GM15510 (cell line): ENCODE data around the gene SCAPER.

Experiments
- POLR2A ChIP-seq: IDR thresholded peaks from 3 replicates; pipeline ENCODE4 v1.6.1; 2011; ENCODE audit warnings: borderline replicate concordance; ENCODE audit not compliant: insufficient read length; ENCODE audit errors: extremely low read depth

Gene SCAPER

DNA sequence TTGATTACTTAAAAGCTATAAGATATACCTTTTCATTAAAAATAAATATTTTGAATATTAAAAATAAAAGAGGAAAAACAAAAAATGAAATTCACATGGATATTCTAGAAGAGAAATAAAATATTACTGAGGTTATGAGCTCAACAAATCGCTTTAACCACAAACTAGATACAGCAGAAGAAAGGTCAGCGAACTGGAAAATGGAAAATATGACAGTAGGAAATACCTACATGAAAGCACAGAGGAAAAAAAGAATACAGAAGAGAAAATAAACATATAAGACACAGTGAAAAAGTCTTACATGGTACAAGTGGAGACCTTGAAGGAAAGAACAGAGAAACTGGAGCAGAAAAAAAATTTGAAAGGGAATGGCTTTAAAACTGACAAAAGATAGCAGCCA lies 33.2 kb downstream of the SCAPER start:
- TF ChIP-seq POLR2A = no peak

DNA sequence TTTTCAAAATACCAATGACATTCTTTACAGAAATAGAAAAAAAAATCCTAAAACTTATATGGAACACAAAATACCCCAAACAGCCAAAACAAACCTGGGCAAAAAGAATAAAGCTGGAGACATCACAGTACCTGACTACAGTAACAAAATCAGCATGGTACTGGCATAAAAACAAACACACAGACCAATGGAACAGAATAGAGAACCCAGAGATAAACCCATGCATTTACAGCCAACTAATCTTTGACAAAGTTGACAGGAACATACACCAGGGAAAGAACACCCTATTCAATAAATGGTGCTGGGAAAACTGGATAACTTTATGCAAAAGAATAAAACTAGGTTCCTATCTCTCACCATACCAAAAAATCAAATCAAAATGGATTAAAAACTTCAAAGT lies 36.4 kb downstream of the SCAPER start:
- TF ChIP-seq POLR2A = no peak

DNA sequence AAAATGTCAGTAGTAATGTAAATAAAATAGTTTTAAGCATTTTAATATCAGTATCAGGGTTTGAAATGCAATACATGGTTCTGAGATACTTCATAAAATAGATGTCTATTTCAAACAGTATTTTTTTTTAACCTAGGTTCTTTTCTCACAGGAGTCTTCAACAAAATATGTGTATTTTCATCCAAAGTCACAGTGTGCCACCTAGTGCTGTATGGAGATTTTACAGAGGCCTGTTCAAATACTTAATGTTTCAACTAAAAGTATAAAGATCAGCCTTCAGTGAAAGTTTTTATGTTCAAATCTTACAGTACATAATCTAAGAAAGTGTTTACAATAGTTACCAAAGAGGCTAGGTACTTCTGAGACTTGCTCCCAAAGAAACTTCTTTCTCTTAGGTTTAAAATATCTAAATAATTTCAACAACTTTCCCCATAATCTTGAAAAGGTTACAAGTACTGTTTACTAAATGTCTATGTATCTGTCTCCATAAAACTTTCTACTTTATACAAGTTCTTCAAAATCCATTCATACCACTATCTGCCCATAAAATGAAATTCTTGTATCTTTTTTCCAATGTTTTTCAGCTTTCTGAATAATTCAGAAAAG lies 38.3 kb downstream of the SCAPER start:
- no peak for TF ChIP-seq POLR2A

DNA sequence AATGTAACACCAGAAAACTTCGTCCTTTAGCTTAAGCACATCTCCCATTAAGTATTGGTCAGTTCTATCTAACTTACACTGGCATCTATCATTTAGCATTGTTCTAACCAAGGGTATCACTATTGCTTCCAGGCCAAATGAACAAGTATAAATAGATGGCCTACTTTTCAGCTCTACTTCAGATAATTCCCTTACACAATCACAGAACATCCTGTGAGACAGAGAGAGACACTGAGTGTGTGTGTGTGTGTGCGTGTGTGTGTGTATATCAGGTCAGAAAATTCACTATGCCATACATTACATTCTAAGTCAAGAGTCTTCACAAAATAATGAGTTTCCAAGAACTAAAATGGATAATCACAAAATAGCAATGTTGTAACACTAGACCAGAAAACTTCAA lies 39.1 kb downstream of the SCAPER start:
- TF ChIP-seq POLR2A = no peak

DNA sequence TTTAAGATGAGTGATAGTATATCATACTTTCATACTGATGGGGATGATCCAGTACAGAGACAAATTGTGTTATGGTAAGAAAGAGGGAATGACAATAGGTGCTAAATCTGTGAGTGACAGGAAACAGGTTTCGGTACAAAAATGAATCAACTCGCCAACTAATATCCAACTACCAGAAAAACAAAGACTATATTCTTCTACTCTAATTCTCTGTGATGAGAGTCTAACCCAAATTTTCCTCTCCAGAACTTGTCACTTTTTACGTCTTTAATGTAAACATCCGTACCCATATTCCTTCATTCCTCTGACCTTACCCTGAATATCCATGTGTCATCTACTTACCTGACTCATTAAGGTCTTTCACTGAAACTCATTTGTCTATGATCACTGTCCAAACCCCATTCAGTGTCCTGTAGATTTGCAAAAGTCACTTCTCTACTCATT lies 39.6 kb downstream of the SCAPER start:
- no peak for TF ChIP-seq POLR2A

DNA sequence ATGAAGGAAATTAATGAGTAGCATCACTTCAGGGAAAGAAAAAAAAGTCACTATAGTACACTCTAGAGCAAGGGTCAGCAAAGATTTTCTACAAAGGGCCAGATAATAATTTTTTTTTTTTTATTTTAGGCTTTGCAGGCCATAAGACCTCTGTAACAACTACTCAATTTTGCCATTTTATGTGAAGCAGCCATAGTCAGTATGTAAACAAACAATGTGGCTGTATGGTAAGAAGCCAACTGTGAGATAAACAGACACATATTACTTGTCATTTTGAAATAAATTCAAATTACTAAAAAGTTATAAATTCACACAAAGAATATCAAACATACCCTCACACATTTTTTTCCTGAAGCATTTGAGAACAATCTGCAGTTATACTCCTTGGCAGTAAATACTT lies 40.6 kb downstream of the SCAPER start:
- TF ChIP-seq POLR2A = no peak

DNA sequence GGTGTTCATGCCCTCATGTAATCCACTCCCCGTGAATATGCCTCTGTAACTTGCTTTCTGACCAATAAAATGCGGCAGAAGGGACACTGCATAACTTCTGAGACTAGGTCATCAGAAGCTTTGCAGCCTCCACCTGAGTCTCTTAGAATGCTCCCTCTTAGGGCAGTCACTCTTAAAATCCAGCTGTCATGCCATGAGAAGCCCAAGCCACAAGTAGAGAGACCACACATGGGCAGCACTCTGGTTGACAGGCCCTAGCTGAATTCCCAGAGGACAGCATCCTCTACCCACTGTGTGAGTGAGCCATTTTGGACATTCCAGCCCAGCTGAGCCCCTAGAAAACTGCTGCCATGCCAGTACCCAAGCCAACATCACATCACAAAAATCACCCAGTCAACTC lies 41.4 kb downstream of the SCAPER start:
- TF ChIP-seq POLR2A = no peak

DNA sequence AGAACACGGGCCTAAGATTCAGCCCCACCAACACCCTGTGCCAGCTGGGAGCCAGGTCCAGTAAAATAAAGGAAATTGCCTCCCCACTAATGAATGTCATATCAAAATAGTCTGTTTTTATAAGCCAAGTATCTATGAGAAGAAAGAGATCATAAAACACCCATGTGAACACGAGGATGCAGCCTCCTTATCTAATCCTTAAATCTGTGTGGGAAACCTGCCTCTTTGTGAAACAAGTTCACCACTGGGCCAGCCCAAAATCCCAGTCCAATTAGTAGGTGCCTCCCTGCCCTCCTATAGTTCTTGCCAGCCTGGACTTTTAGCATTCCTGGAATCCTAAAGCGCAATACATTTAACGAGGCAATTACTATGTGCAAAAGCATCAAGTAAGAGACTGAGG lies 42.0 kb downstream of the SCAPER start:
- TF ChIP-seq POLR2A = no peak

DNA sequence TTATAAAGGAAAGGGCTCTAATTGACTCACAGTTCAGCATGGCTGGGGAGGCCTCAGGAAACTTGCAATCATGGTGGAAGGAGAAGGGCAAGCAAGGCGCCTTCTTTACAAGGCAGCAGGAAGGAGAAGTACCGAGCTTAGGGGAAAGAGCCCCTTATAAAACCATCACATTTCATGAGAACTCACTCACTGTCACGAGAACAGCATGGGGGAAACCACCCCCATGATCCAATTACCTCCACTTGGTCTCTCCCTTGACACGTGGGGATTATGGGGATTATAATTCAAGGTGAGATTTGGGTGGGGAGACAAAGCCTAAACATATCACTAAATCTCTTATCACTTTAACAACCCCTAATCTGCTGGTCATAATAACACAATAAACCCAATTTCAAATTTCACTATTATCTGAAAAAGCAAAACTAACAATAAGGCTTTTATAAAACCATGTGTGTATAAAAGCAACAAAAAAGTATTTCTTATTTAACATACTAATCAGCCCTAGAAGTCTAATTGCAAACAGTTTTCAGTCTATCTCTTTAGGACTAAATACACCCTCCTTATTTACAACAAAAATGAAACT lies 43.2 kb downstream of the SCAPER start:
- TF ChIP-seq POLR2A = no peak

DNA sequence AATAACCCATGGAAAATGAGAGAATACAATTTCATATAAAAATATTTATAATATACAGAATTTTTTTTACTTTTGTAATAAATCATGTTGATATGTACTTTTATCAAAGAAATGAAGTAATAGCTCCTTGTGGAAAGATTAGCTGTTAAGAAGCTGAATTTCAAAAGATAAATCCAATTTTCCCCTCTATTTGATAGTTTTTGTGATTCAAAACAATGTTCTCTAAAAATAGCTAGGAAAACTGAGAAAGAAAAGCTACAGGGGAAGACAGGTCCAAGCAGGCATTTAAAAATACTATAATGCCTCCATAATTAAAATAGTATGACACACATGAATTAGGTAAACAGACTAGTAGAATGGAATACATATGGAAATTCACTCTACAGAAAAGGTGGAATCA lies 44.9 kb downstream of the SCAPER start:
- TF ChIP-seq POLR2A = no peak

DNA sequence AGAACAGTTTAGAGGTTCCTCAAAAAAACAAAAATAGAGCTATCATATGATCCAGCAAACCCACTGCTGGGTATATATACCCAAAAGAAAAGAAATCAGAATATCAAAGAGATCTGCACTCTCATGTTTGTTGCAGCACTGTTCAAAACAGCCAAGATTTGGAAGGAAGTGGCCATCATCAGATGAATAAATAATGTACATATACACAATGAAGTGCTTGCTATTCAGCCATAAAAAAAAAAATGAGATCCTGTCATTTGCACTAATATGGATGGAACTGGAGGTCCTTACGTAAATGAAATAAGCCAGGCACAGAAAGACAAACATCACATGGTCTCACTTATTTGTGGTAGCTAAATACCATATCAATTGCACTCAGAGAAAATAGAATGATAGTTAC lies 58.4 kb downstream of the SCAPER start:
- no peak for TF ChIP-seq POLR2A

DNA sequence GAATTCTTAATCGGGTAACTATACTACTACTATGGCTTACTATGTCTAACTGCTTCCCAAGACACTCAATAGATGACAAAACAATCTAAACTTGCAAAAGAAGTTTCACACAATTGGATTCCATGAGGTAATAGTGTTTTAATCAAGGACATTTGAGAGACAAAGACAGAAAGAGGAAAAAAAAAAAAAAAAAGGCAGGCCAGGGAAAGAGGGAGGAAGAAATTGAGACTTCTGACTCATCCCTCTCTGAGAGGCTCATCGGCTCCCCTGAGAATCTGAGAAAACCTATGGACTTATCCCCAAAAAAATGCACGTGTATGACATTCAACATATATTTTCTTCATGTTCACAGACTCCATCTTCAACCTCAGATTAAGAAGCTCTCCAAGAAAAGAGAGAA lies 61.0 kb downstream of the SCAPER start:
- TF ChIP-seq POLR2A = no peak

DNA sequence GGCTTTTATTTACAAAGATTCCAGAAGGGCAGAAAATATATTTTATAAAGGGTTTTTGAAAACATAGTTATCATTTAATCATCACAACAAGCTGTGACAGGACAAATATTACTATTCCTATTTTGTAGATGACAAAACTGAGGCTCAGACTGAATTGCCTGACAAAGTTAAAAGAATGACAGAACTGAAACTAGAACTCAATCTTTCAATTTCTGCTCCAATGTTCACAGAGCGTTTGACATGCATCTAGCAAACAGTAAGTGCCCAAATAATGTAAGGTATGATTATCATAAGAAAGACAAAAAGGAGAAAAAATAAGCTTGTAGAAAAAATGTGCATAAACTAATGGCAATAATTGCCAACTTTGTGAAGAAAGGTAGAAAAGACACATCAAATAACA lies 61.9 kb downstream of the SCAPER start:
- TF ChIP-seq POLR2A = no peak

DNA sequence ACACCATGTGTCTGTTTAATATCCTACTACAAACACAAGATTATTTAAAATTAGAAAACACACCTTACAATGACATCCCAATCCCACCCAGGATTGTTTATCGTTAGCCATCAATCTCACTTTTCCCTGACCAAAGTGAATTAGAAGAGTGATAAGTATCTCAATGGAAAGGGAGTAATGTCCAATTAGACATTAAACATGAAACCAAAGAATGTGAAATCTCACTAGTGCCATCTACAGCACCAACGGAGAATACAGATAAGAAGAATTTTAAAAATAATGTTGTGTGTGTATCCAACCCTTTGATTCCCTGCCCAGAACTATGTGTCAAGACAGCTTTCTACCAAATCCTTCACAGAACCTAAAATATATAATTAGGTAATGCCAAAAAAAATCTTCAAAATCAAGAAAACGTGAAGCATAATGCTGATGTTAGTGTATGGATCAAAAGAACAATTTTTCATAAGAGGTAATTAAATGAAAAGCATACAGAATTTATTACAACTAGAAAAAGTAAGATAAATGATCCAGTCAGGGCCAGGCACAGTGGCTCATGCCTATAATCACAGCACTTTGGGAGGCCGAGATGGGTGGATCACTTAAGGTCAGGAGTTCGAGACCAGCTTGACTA lies 64.2 kb downstream of the SCAPER start:
- no peak for TF ChIP-seq POLR2A

DNA sequence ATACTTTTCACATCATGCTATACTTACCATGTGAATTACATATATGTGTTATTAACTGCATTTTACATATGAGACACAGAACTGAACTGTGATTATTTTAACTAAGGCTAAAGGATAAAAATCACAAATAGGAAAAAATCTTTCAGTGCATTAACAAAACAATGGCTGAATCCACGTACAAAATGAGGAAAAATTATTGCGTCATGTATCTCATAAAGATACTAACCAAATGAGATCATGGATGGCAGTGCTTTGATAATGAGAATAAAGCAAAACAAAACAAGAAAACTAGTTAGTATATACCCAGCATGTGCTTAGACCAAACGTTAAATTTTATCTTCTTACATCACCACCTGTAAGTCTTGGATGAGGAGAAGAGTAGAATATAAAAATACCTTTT lies 66.0 kb downstream of the SCAPER start:
- TF ChIP-seq POLR2A = no peak

DNA sequence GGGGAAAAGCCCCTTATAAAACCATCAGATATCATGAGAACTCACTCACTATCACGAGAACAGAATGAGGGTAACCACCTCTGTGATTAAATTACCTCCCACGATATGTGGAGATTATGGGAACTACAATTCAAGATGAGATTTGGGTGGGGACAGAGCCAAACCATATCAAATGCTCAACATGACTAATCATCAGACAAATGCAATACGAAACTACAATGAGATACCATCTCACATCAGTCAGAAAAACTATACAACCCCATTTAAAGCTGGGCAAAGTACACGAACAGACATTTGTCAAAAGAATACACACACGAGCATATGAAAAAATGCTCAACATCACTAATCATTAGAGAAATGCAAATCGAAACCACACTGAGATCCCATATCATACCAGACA lies 67.7 kb downstream of the SCAPER start:
- no peak for TF ChIP-seq POLR2A
